Measurements from ENCODE around the gene RNF39.

DNA sequence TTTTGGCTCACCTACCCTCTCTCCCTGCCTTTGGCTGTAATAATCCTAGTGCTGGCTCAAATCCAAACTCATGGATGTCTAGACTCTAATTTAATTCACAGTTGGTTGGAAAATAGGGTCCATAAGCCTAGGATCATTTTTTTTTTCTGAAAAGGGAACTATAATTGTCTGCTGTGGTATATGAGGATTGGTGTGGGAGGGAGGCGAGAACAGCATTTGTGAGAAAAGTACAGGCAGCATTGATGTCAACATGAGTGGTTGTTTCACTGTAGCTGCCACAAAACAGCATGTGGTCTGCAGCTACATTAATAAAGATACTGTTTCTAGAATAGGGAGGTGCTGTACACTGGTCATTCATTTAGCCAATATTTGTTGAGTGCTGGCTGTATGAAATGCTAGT is 33.1 kb downstream of the RNF39 start:
- TF ChIP-seq POLR2A (IDR thresholded peaks at IDR 0.05; ENCODE audit: low read depth, low read length) (no peak), POLR2AphosphoS5 (IDR thresholded peaks at IDR 0.05; ENCODE audit: insufficient read depth, low read depth, low read length) (no peak), EZH2 (IDR thresholded peaks at IDR 0.05; ENCODE audit: borderline replicate concordance, low read depth, low read length, severe bottlenecking) (no peak), JUN (IDR thresholded peaks at IDR 0.05; ENCODE audit: borderline replicate concordance, insufficient read depth, insufficient read length, low read depth) (no peak), MYC (IDR thresholded peaks at IDR 0.05; ENCODE audit: low read depth, low read length) (no peak), GATA2 (IDR thresholded peaks at IDR 0.05; ENCODE audit: insufficient read depth, insufficient read length, low read depth, low read length) (no peak), FOS (IDR thresholded peaks at IDR 0.05; ENCODE audit: borderline replicate concordance, insufficient read depth, low read length) (no peak)
- TF ChIP-seq, protein P1, sequence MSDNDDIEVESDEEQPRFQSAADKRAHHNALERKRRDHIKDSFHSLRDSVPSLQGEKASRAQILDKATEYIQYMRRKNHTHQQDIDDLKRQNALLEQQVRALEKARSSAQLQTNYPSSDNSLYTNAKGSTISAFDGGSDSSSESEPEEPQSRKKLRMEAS (IDR thresholded peaks at IDR 0.05; ENCODE audit: insufficient read depth, insufficient read length) = no peak
- TF ChIP-seq, protein P2, sequence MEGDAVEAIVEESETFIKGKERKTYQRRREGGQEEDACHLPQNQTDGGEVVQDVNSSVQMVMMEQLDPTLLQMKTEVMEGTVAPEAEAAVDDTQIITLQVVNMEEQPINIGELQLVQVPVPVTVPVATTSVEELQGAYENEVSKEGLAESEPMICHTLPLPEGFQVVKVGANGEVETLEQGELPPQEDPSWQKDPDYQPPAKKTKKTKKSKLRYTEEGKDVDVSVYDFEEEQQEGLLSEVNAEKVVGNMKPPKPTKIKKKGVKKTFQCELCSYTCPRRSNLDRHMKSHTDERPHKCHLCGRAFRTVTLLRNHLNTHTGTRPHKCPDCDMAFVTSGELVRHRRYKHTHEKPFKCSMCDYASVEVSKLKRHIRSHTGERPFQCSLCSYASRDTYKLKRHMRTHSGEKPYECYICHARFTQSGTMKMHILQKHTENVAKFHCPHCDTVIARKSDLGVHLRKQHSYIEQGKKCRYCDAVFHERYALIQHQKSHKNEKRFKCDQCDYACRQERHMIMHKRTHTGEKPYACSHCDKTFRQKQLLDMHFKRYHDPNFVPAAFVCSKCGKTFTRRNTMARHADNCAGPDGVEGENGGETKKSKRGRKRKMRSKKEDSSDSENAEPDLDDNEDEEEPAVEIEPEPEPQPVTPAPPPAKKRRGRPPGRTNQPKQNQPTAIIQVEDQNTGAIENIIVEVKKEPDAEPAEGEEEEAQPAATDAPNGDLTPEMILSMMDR (IDR thresholded peaks at IDR 0.05; ENCODE audit: extremely low read depth in 1 of 2, insufficient read depth in 1 of 2, low read depth in 1 of 2, low read length in 2 of 2) = no peak
